Measurements from ENCODE around the gene MST1. TPM values are rescaled to one million over a fixed set of nuclear protein-coding genes. Genes with fewer than 3 reads are reported as not detected.

MST1 gene
- total and polyA plus RNA-seq, 4 experiments from 2014 or later = 0.94 to 10.2 (median 6.3) TPM; not detected in 1

- intact Hi-C loops (cut with micrococcal nuclease) = no loop called here
- Histone ChIP-seq H3K9me3 (ENCODE audit: control insufficient read depth in 1 of 2, low read length in 2 of 2) (no peaks in the 10 kb centered on the region), H3K4me3 (ENCODE audit: low read length in 2 of 2) (no peak overlapping the region), H3K4me1 (ENCODE audit: insufficient read depth, low read length) (no peaks in the 10 kb centered on the region), H3K27me3 (ENCODE audit: insufficient read depth, low read length) (no peaks in the 10 kb centered on the region), H3K36me3 (ENCODE audit: insufficient read depth, low read length) (no peaks in the 10 kb centered on the region), H3K27ac (ENCODE audit: low read depth, low read length) (no peak overlapping the region)
- Mint-ChIP-seq H3K4me1 (no peaks in the 10 kb centered on the region), H3K9me3 (no peaks in the 10 kb centered on the region), H3K27me3 (peaks cover 0 to 5% of the 10 kb centered on the region in 2 donors), H3K4me3 (no peak overlapping the region), H3K36me3 (no peaks in the 10 kb centered on the region), H3K27ac (no peak overlapping the region)
- ChIA-PET POLR2A (ENCODE audit: partially characterized antibody) (no interaction called here), CTCF (ENCODE audit: partially characterized antibody) (interaction anchor here (1.2 to 1.5 kb wide), 2 partner anchors 11 to 120 kb away, joined by 3 read pairs; no protein-coding TSS in a partner anchor)
- no peak for DNase-seq
Measured at GRCh38 chr3:49659756-49660155, 29.5 kb downstream of the MST1 start.

GRCh38 chr3:49658711-49659110 lies 30.6 kb downstream of the MST1 start:
- Histone ChIP-seq H3K27me3 (ENCODE audit: insufficient read depth, low read length) (no peaks in the 10 kb centered on the region), H3K36me3 (ENCODE audit: insufficient read depth, low read length) (no peaks in the 10 kb centered on the region), H3K9me3 (ENCODE audit: control insufficient read depth in 1 of 2, low read length in 2 of 2) (no peaks in the 10 kb centered on the region), H3K27ac (ENCODE audit: low read depth, low read length) (no peak overlapping the region), H3K4me3 (ENCODE audit: low read length in 2 of 2) (no peak overlapping the region), H3K4me1 (ENCODE audit: insufficient read depth, low read length) (no peaks in the 10 kb centered on the region)
- no peak for DNase-seq
- ChIA-PET CTCF (ENCODE audit: partially characterized antibody) (no interaction called here), POLR2A (ENCODE audit: partially characterized antibody) (no interaction called here)
- Mint-ChIP-seq H3K4me1 (no peaks in the 10 kb centered on the region), H3K27me3 (peaks cover 0 to 5% of the 10 kb centered on the region in 2 donors), H3K4me3 (no peak overlapping the region), H3K27ac (no peak overlapping the region), H3K36me3 (no peaks in the 10 kb centered on the region), H3K9me3 (no peaks in the 10 kb centered on the region)
- intact Hi-C loops (cut with micrococcal nuclease) = no loop called here

- Mint-ChIP-seq H3K4me1 (no peaks in the 10 kb centered on the region), H3K4me3 (no peak overlapping the region), H3K27me3 (peaks cover 0 to 5% of the 10 kb centered on the region in 2 donors), H3K36me3 (no peaks in the 10 kb centered on the region), H3K9me3 (no peaks in the 10 kb centered on the region), H3K27ac (no peak overlapping the region)
- no peak for DNase-seq
- no peaks in the 10 kb centered on the region for H3K27me3 ChIP-seq (ENCODE audit: insufficient read depth, low read length)
- ChIA-PET CTCF (ENCODE audit: partially characterized antibody) (interaction anchor here (1.0 kb wide), 1 partner anchor 118 kb away, joined by 7 read pairs; no protein-coding TSS in a partner anchor), POLR2A (ENCODE audit: partially characterized antibody) (no interaction called here)
- no peaks in the 10 kb centered on the region for H3K36me3 ChIP-seq (ENCODE audit: insufficient read depth, low read length)
- no peaks in the 10 kb centered on the region for H3K9me3 ChIP-seq (ENCODE audit: control insufficient read depth in 1 of 2, low read length in 2 of 2)
- intact Hi-C loops (cut with micrococcal nuclease) = no loop called here
- H3K27ac ChIP-seq (ENCODE audit: low read depth, low read length) = no peak overlapping the region
- H3K4me1 ChIP-seq (ENCODE audit: insufficient read depth, low read length) = no peaks in the 10 kb centered on the region
- H3K4me3 ChIP-seq (ENCODE audit: low read length in 2 of 2) = no peak overlapping the region
Measured at GRCh38 chr3:49657208-49657915, 31.9 kb downstream of the MST1 start.

GRCh38 chr3:49656541-49657112 lies 32.6 kb downstream of the MST1 start:
- no peak overlapping the region for H3K27ac Mint-ChIP-seq
- CTCF ChIA-PET (ENCODE audit: partially characterized antibody) = interaction anchor here (1.0 kb wide), 1 partner anchor 117 kb away, joined by 7 read pairs; no protein-coding TSS in a partner anchor

GRCh38 chr3:49655731-49656285 lies 33.5 kb downstream of the MST1 start:
- CTCF ChIA-PET (ENCODE audit: partially characterized antibody) = interaction anchor here (1.0 kb wide), 1 partner anchor 116 kb away, joined by 7 read pairs; no protein-coding TSS in a partner anchor
- Mint-ChIP-seq H3K4me3 (no peak overlapping the region), H3K27ac (no peak overlapping the region), H3K9me3 (no peaks in the 10 kb centered on the region), H3K27me3 (peaks cover 0 to 5% of the 10 kb centered on the region in 2 donors), H3K36me3 (no peaks in the 10 kb centered on the region), H3K4me1 (no peaks in the 10 kb centered on the region)
- Histone ChIP-seq H3K27me3 (ENCODE audit: insufficient read depth, low read length) (no peaks in the 10 kb centered on the region), H3K4me1 (ENCODE audit: insufficient read depth, low read length) (no peaks in the 10 kb centered on the region), H3K4me3 (ENCODE audit: low read length in 2 of 2) (no peak overlapping the region), H3K36me3 (ENCODE audit: insufficient read depth, low read length) (no peaks in the 10 kb centered on the region), H3K27ac (ENCODE audit: low read depth, low read length) (no peak overlapping the region), H3K9me3 (ENCODE audit: control insufficient read depth in 1 of 2, low read length in 2 of 2) (no peaks in the 10 kb centered on the region)
- intact Hi-C loops (cut with micrococcal nuclease) = no loop called here
- DNase-seq = no peak
- POLR2A ChIA-PET (ENCODE audit: partially characterized antibody) = no interaction called here

More at GRCh38 chr3:49656541-49657112, 32.6 kb downstream of the MST1 start:
- no peaks in the 10 kb centered on the region for H3K36me3 Mint-ChIP-seq
- H3K9me3 Mint-ChIP-seq = no peaks in the 10 kb centered on the region
- intact Hi-C loops (cut with micrococcal nuclease) = no loop called here
- no peaks in the 10 kb centered on the region for H3K4me1 Mint-ChIP-seq
- Histone ChIP-seq H3K27me3 (ENCODE audit: insufficient read depth, low read length) (no peaks in the 10 kb centered on the region), H3K9me3 (ENCODE audit: control insufficient read depth in 1 of 2, low read length in 2 of 2) (no peaks in the 10 kb centered on the region), H3K4me3 (ENCODE audit: low read length in 2 of 2) (no peak overlapping the region), H3K4me1 (ENCODE audit: insufficient read depth, low read length) (no peaks in the 10 kb centered on the region), H3K36me3 (ENCODE audit: insufficient read depth, low read length) (no peaks in the 10 kb centered on the region), H3K27ac (ENCODE audit: low read depth, low read length) (no peak overlapping the region)
- no peak for DNase-seq
- POLR2A ChIA-PET (ENCODE audit: partially characterized antibody) = no interaction called here
- peaks cover 0 to 5% of the 10 kb centered on the region in 2 donors for H3K27me3 Mint-ChIP-seq
- no peak overlapping the region for H3K4me3 Mint-ChIP-seq

- peaks cover 0 to 5% of the 10 kb centered on the region in 2 donors for H3K27me3 Mint-ChIP-seq
Measured at GRCh38 chr3:49654955-49655556, 34.2 kb downstream of the MST1 start.

GRCh38 chr3:49654176-49654825 lies 35.0 kb downstream of the MST1 start:
- H3K27ac Mint-ChIP-seq = no peak overlapping the region
- Histone ChIP-seq H3K27ac (ENCODE audit: low read depth, low read length) (no peak overlapping the region), H3K27me3 (ENCODE audit: insufficient read depth, low read length) (no peaks in the 10 kb centered on the region), H3K4me1 (ENCODE audit: insufficient read depth, low read length) (no peaks in the 10 kb centered on the region), H3K4me3 (ENCODE audit: low read length in 2 of 2) (no peak overlapping the region), H3K36me3 (ENCODE audit: insufficient read depth, low read length) (no peaks in the 10 kb centered on the region), H3K9me3 (ENCODE audit: control insufficient read depth in 1 of 2, low read length in 2 of 2) (no peaks in the 10 kb centered on the region)
- DNase-seq = no peak
- intact Hi-C loops (cut with micrococcal nuclease) = no loop called here
- H3K36me3 Mint-ChIP-seq = no peaks in the 10 kb centered on the region
- CTCF ChIA-PET (ENCODE audit: partially characterized antibody) = no interaction called here
- POLR2A ChIA-PET (ENCODE audit: partially characterized antibody) = no interaction called here
- no peaks in the 10 kb centered on the region for H3K9me3 Mint-ChIP-seq
- no peak overlapping the region for H3K4me3 Mint-ChIP-seq
- H3K27me3 Mint-ChIP-seq = peaks cover 0 to 3% of the 10 kb centered on the region in 2 donors
- no peaks in the 10 kb centered on the region for H3K4me1 Mint-ChIP-seq

More at GRCh38 chr3:49654955-49655556, 34.2 kb downstream of the MST1 start:
- ChIA-PET POLR2A (ENCODE audit: partially characterized antibody) (no interaction called here), CTCF (ENCODE audit: partially characterized antibody) (no interaction called here)
- no peak for DNase-seq
- Histone ChIP-seq H3K4me3 (ENCODE audit: low read length in 2 of 2) (no peak overlapping the region), H3K4me1 (ENCODE audit: insufficient read depth, low read length) (no peaks in the 10 kb centered on the region), H3K27me3 (ENCODE audit: insufficient read depth, low read length) (no peaks in the 10 kb centered on the region), H3K27ac (ENCODE audit: low read depth, low read length) (no peak overlapping the region), H3K9me3 (ENCODE audit: control insufficient read depth in 1 of 2, low read length in 2 of 2) (no peaks in the 10 kb centered on the region), H3K36me3 (ENCODE audit: insufficient read depth, low read length) (no peaks in the 10 kb centered on the region)
- no peak overlapping the region for H3K27ac Mint-ChIP-seq
- no peaks in the 10 kb centered on the region for H3K4me1 Mint-ChIP-seq
- no peaks in the 10 kb centered on the region for H3K36me3 Mint-ChIP-seq
- no peaks in the 10 kb centered on the region for H3K9me3 Mint-ChIP-seq
- intact Hi-C loops (cut with micrococcal nuclease) = no loop called here
- no peak overlapping the region for H3K4me3 Mint-ChIP-seq
